ENCODE results near the gene KIF18B. TPM values are rescaled to one million over a fixed set of nuclear protein-coding genes. Genes with fewer than 3 reads are reported as not detected.
A peak's percentile ranks its signal among the peaks of the same experiment; 100 is the strongest.

Gene KIF18B
- total RNA-seq, 6 experiments from 2014 or later, result 0.20 to 0.99 (median 0.35) TPM

GRCh38 chr17:44941712-44942331 is 5.8 kb downstream of the KIF18B start:
- Histone ChIP-seq H3K4me3 (no peak overlapping the region), H3K4me1 (no peaks in the 10 kb centered on the region), H3K27me3 (no peaks in the 10 kb centered on the region), H3K36me3 (no peaks in the 10 kb centered on the region), H3K27ac (no peak overlapping the region), H3K9me3 (no peaks in the 10 kb centered on the region)
- DNase-seq, result peak in 1 of 3 donors; percentile 39
- no peak for ATAC-seq
- 80% methylated on average over 2 of the region's 9 CpGs for WGBS (ENCODE audit: insufficient coverage, low coverage, low lambda C conversion rate, missing lambda C conversion rate)
- intact Hi-C loops (cut with DNase I), result no loop called here
- TF ChIP-seq POLR2A (IDR thresholded peaks at IDR 0.05), result no peak
- no peak for TF ChIP-seq CTCF (IDR thresholded peaks at IDR 0.05)

- H3K9me3 ChIP-seq, result no peaks in the 10 kb centered on the region
- TF ChIP-seq POLR2A (IDR thresholded peaks at IDR 0.05) (no peak), CTCF (IDR thresholded peaks at IDR 0.05) (no peak)
- no peak overlapping the region for H3K4me3 ChIP-seq
- 78% methylated on average over 1 of the region's 1 CpG for WGBS (ENCODE audit: insufficient coverage, low coverage, low lambda C conversion rate, missing lambda C conversion rate)
- H3K27ac ChIP-seq, result no peak overlapping the region
- H3K36me3 ChIP-seq, result no peaks in the 10 kb centered on the region
- intact Hi-C loops (cut with DNase I), result no loop called here
- ATAC-seq, result no peak
- no peaks in the 10 kb centered on the region for H3K4me1 ChIP-seq
- H3K27me3 ChIP-seq, result no peaks in the 10 kb centered on the region
- no peak for DNase-seq
Observed at GRCh38 chr17:44940768-44941167, 6.8 kb downstream of the KIF18B start.

- Histone ChIP-seq H3K27ac (no peak overlapping the region), H3K36me3 (no peaks in the 10 kb centered on the region), H3K4me3 (no peak overlapping the region), H3K27me3 (no peaks in the 10 kb centered on the region), H3K9me3 (no peaks in the 10 kb centered on the region), H3K4me1 (no peaks in the 10 kb centered on the region)
- intact Hi-C loops (cut with DNase I), result no loop called here
- TF ChIP-seq CTCF (IDR thresholded peaks at IDR 0.05), result no peak
- TF ChIP-seq POLR2A (IDR thresholded peaks at IDR 0.05), result no peak
- ATAC-seq (peak in 2 of 4 donors; percentile 33 to 90), DNase-seq (no peak)
- 25% methylated on average over 4 of the region's 4 CpGs for WGBS (ENCODE audit: insufficient coverage, low coverage, low lambda C conversion rate, missing lambda C conversion rate)
Observed at GRCh38 chr17:44940317-44940716, 7.3 kb downstream of the KIF18B start.

GRCh38 chr17:44935116-44935515 is 12.5 kb downstream of the KIF18B start:
- Histone ChIP-seq H3K4me3 (no peak overlapping the region), H3K9me3 (no peaks in the 10 kb centered on the region), H3K36me3 (no peaks in the 10 kb centered on the region), H3K27ac (no peak overlapping the region), H3K4me1 (no peaks in the 10 kb centered on the region), H3K27me3 (no peaks in the 10 kb centered on the region)
- DNase-seq, result peak in 1 of 3 donors; percentile 46
- no peak for ATAC-seq
- intact Hi-C loops (cut with DNase I), result no loop called here
- TF ChIP-seq POLR2A (IDR thresholded peaks at IDR 0.05) (no peak), CTCF (IDR thresholded peaks at IDR 0.05) (no peak)
- no CpG with 5 or more reads among the region's 9 CpGs for WGBS (ENCODE audit: insufficient coverage, low coverage, low lambda C conversion rate, missing lambda C conversion rate)

- intact Hi-C loops (cut with DNase I), result no loop called here
- no peaks in the 10 kb centered on the region for H3K36me3 ChIP-seq
- 83% methylated on average over 1 of the region's 10 CpGs for WGBS (ENCODE audit: insufficient coverage, low coverage, low lambda C conversion rate, missing lambda C conversion rate)
Observed at GRCh38 chr17:44934745-44935105, 12.8 kb downstream of the KIF18B start.

More at GRCh38 chr17:44934745-44935105, 12.8 kb downstream of the KIF18B start:
- Histone ChIP-seq H3K27me3 (no peaks in the 10 kb centered on the region), H3K4me1 (no peaks in the 10 kb centered on the region), H3K27ac (no peak overlapping the region), H3K4me3 (no peak overlapping the region), H3K9me3 (no peaks in the 10 kb centered on the region)
- DNase-seq (peak in 1 of 3 donors; percentile 37), ATAC-seq (no peak)
- TF ChIP-seq CTCF (IDR thresholded peaks at IDR 0.05) (no peak), POLR2A (IDR thresholded peaks at IDR 0.05) (no peak)

All from right lobe of liver (tissue), 6 donors.